Prostate gland (tissue), 2 donors: ENCODE results near the gene SPRED3.
A peak's percentile ranks its signal among the peaks of the same experiment; 100 is the strongest.

Experiments used
- CTCF ChIP-seq, 4 experiments: fragments of 200-600 bp in 2 of 4; fragments of 450-650 bp in 2 of 4; sonication (generic) in 2 of 4; IDR thresholded peaks; 1 replicate in 3 of 4; 2 replicates in 1 of 4; pipeline ENCODE4 v1.5.1; 2016 to 2019; ENCODE audit warnings: antibody characterized with exemption in 4 of 4, mild to moderate bottlenecking in 2 of 4, moderate library complexity in 2 of 4
- POLR2A ChIP-seq: fragments of 450-650 bp; IDR thresholded peaks from one replicate; pipeline ENCODE4 v1.6.1; 2016; ENCODE audit warnings: antibody characterized with exemption, mild to moderate bottlenecking

DNA sequence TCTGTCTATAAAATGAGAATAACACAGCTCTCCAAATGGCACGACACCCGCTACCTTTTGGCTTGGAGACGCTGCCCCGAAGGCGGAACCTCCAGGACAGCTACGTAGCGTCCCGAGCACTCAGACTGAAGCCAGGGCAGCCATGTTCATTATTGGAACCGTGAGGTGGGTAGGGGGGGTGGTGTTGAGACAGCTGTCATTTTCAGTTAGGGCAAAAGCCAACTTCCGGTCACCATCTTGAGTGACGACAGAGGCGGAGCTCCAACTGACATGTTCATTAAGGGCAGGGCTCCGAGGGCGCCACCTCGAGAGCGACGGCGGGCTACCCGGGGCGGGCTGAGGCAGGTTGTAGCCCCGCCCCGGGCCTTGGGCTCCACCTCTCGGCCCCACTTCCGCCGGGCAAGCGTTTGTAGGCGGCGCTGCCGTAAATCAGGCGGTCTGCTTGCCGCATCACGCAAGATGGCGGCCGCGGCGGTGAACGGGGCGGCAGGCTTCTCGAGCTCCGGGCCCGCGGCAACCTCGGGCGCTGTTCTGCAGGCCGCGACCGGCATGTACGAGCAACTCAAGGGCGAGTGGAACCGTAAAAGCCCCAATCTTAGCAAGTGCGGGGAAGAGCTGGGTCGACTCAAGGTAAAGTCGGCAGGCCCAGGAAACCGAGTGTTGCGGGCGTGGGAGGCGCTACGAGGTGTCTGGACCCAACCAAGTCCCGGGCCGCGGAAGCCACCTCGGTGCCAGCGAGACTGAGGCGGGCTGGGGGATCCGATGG lies 14.0 kb upstream of the SPRED3 start, which contains the start of gene PSMD8:
- TF ChIP-seq CTCF (IDR thresholded peaks at IDR 0.05) (peak; percentile 25 to 49 (median 38)), POLR2A (peak; percentile 98)
